NCI-H526 (cell line): ENCODE data around the gene WNT7A.
"Not testable (repeated sequence)": the region's sequence is repeated elsewhere in the genome, so short reads cannot be mapped to it uniquely, and the experiment has no call there.

Source experiments
- DNase-seq, 2 experiments: peaks; one replicate each; lab custom pipeline; 2025; lab: John Stamatoyannopoulos, UW

The WNT7A gene

GRCh38 chr3:13879946-13880810 is at the start of gene WNT7A:
Gene WNT7A (minus strand): TSS chr3:13880071. CDS start chr3:13879816, 255 bp downstream.
- peak; percentile 5 to 73 for DNase-seq

GRCh38 chr3:13928741-13929140 is 48.9 kb upstream of the WNT7A start:
- not testable (repeated sequence) for DNase-seq

GRCh38 chr3:13927295-13927694 is 47.4 kb upstream of the WNT7A start:
- DNase-seq = no peak

- no peak for DNase-seq
These were observed 36.5 kb upstream of the WNT7A start for GRCh38 chr3:13916375-13916774.

GRCh38 chr3:13902648-13903238 is 22.9 kb upstream of the WNT7A start:
- no peak for DNase-seq

- no peak for DNase-seq
These were observed 22.2 kb upstream of the WNT7A start for GRCh38 chr3:13901935-13902584.

GRCh38 chr3:13898346-13898745 is 18.5 kb upstream of the WNT7A start:
- DNase-seq = no peak

- DNase-seq = peak; percentile 75 to 85
These were observed 16.7 kb upstream of the WNT7A start for GRCh38 chr3:13896473-13897154.

GRCh38 chr3:13895155-13896105 is 15.6 kb upstream of the WNT7A start:
- peak; percentile 79 to 96 for DNase-seq

- no peak for DNase-seq
These were observed 14.9 kb upstream of the WNT7A start for GRCh38 chr3:13894807-13895154.

- no peak for DNase-seq
These were observed 14.4 kb upstream of the WNT7A start for GRCh38 chr3:13894096-13894806.

- DNase-seq = no peak
These were observed 12.4 kb upstream of the WNT7A start for GRCh38 chr3:13892304-13892703.

- peak in 1 of 2 experiments; percentile 30 for DNase-seq
These were observed 11.7 kb upstream of the WNT7A start for GRCh38 chr3:13891492-13892073.

GRCh38 chr3:13891017-13891392 is 11.1 kb upstream of the WNT7A start:
- no peak for DNase-seq

GRCh38 chr3:13890377-13891016 is 10.6 kb upstream of the WNT7A start:
- peak in 1 of 2 experiments; percentile 26 for DNase-seq

GRCh38 chr3:13888576-13888975 is 8.7 kb upstream of the WNT7A start:
- DNase-seq = no peak

- no peak for DNase-seq
These were observed 7.8 kb upstream of the WNT7A start for GRCh38 chr3:13887495-13888300.

- DNase-seq = no peak
These were observed 6.8 kb upstream of the WNT7A start for GRCh38 chr3:13886593-13887129.

GRCh38 chr3:13885704-13886010 is 5.8 kb upstream of the WNT7A start:
- no peak for DNase-seq
